NT2/D1 (cell line): Measurements from ENCODE around the gene TIMM17B.

ENCODE experiments used
- DNase-seq: peaks from one replicate; pipeline ENCODE4 v3.0.0-alpha.2; 2011; ENCODE audit warnings: low read depth, low spot score
- H3K27me3 ChIP-seq: 2 replicates; pipeline ENCODE4 v1.6.0; 2011; ENCODE audit warnings: mild to moderate bottlenecking; ENCODE audit not compliant: insufficient read length, insufficient read depth
- H3K36me3 ChIP-seq: 2 replicates; pipeline ENCODE4 v1.6.1; 2011; ENCODE audit warnings: mild to moderate bottlenecking, low read length, mixed read lengths; ENCODE audit not compliant: insufficient read depth, insufficient read length
- H3K4me1 ChIP-seq: 2 replicates; pipeline ENCODE4 v1.5.1; 2011; ENCODE audit not compliant: insufficient read depth, insufficient read length
- H3K4me3 ChIP-seq: 2 replicates; pipeline ENCODE4 v1.5.1; 2011; ENCODE audit warnings: low read depth; ENCODE audit not compliant: insufficient read length
- H3K9ac ChIP-seq: 2 replicates; pipeline ENCODE4 v1.6.0; 2011; ENCODE audit warnings: low read depth; ENCODE audit not compliant: insufficient read length
- H3K9me3 ChIP-seq: 2 replicates; pipeline ENCODE4 v1.5.1; 2011; ENCODE audit warnings: mild to moderate bottlenecking, low read length; ENCODE audit not compliant: insufficient read depth
- SUZ12 ChIP-seq: IDR thresholded peaks from 2 replicates; pipeline ENCODE4 v1.6.1; 2011; ENCODE audit not compliant: insufficient read length, insufficient read depth; ENCODE audit errors: extremely low read depth
- YY1 ChIP-seq: IDR thresholded peaks from 2 replicates; pipeline ENCODE4 v1.6.1; 2011; ENCODE audit not compliant: insufficient read length, insufficient read depth
- ZNF274 ChIP-seq: IDR thresholded peaks from 2 replicates; pipeline ENCODE4 v1.6.1; 2011; ENCODE audit warnings: mild to moderate bottlenecking, low read depth, low read length

TIMM17B gene

GRCh38 chrX:48908600-48908999, 11.0 kb upstream of the TIMM17B start:
- Histone ChIP-seq H3K4me3 (no peak overlapping the region), H3K9me3 (no peaks in the 10 kb centered on the region), H3K36me3 (peaks cover 59% of the 10 kb centered on the region), H3K9ac (no peak overlapping the region), H3K4me1 (peaks cover 5% of the 10 kb centered on the region), H3K27me3 (no peaks in the 10 kb centered on the region)
- TF ChIP-seq ZNF274 = no peak
- TF ChIP-seq YY1 = no peak
- TF ChIP-seq SUZ12 = no peak
- DNase-seq = no peak

GRCh38 chrX:48905090-48905790, 7.7 kb upstream of the TIMM17B start:
- TF ChIP-seq SUZ12 = no peak
- no peak for TF ChIP-seq ZNF274
- TF ChIP-seq YY1 = no peak
- no peak for DNase-seq
- no peak overlapping the region for H3K9ac ChIP-seq
- no peaks in the 10 kb centered on the region for H3K27me3 ChIP-seq
- peaks cover 3% of the 10 kb centered on the region for H3K4me1 ChIP-seq
- H3K36me3 ChIP-seq = peaks cover 78% of the 10 kb centered on the region
- H3K4me3 ChIP-seq = no peak overlapping the region
- no peaks in the 10 kb centered on the region for H3K9me3 ChIP-seq

GRCh38 chrX:48904626-48905025, 7.1 kb upstream of the TIMM17B start:
- Histone ChIP-seq H3K27me3 (no peaks in the 10 kb centered on the region), H3K4me1 (peaks cover under 1% of the 10 kb centered on the region), H3K4me3 (no peak overlapping the region), H3K9me3 (no peaks in the 10 kb centered on the region), H3K9ac (no peak overlapping the region), H3K36me3 (peaks cover 74% of the 10 kb centered on the region)
- no peak for DNase-seq
- no peak for TF ChIP-seq SUZ12
- no peak for TF ChIP-seq ZNF274
- no peak for TF ChIP-seq YY1

- Histone ChIP-seq H3K4me1 (no peaks in the 10 kb centered on the region), H3K36me3 (peaks cover 75% of the 10 kb centered on the region), H3K9me3 (no peaks in the 10 kb centered on the region), H3K9ac (no peak overlapping the region), H3K27me3 (no peaks in the 10 kb centered on the region), H3K4me3 (no peak overlapping the region)
- no peak for DNase-seq
- no peak for TF ChIP-seq YY1
- no peak for TF ChIP-seq SUZ12
- TF ChIP-seq ZNF274 = no peak
Observed at GRCh38 chrX:48904180-48904579, 6.6 kb upstream of the TIMM17B start.

- no peak overlapping the region for H3K4me3 ChIP-seq
- peaks cover 80% of the 10 kb centered on the region for H3K36me3 ChIP-seq
- peaks cover 2% of the 10 kb centered on the region for H3K4me1 ChIP-seq
- no peaks in the 10 kb centered on the region for H3K9me3 ChIP-seq
- no peak overlapping the region for H3K9ac ChIP-seq
- no peak for TF ChIP-seq ZNF274
- no peak for TF ChIP-seq SUZ12
- no peak for TF ChIP-seq YY1
- no peaks in the 10 kb centered on the region for H3K27me3 ChIP-seq
- DNase-seq = no peak
Observed at GRCh38 chrX:48903290-48903689, 5.7 kb upstream of the TIMM17B start.

- Histone ChIP-seq H3K9ac (no peak overlapping the region), H3K9me3 (no peaks in the 10 kb centered on the region), H3K4me1 (peaks cover 2% of the 10 kb centered on the region), H3K27me3 (no peaks in the 10 kb centered on the region), H3K36me3 (peaks cover 79% of the 10 kb centered on the region), H3K4me3 (no peak overlapping the region)
- no peak for DNase-seq
- no peak for TF ChIP-seq SUZ12
- no peak for TF ChIP-seq ZNF274
- no peak for TF ChIP-seq YY1
Observed at GRCh38 chrX:48902776-48903175, 5.2 kb upstream of the TIMM17B start.

GRCh38 chrX:48902135-48902534, 4.6 kb upstream of the TIMM17B start:
- no peak overlapping the region for H3K9ac ChIP-seq

GRCh38 chrX:48901069-48901468, 3.5 kb upstream of the TIMM17B start:
- Histone ChIP-seq H3K4me1 (peaks cover 2% of the 10 kb centered on the region), H3K9ac (no peak overlapping the region), H3K4me3 (no peak overlapping the region), H3K27me3 (no peaks in the 10 kb centered on the region), H3K36me3 (peaks cover 68% of the 10 kb centered on the region), H3K9me3 (no peaks in the 10 kb centered on the region)
- no peak for DNase-seq
- TF ChIP-seq ZNF274 (no peak), SUZ12 (no peak), YY1 (no peak)

More at GRCh38 chrX:48902135-48902534, 4.6 kb upstream of the TIMM17B start:
- no peak for TF ChIP-seq SUZ12
- no peak for TF ChIP-seq ZNF274
- no peak for TF ChIP-seq YY1
- H3K4me1 ChIP-seq = peaks cover 2% of the 10 kb centered on the region
- DNase-seq = no peak
- no peaks in the 10 kb centered on the region for H3K9me3 ChIP-seq
- H3K4me3 ChIP-seq = no peak overlapping the region
- peaks cover 75% of the 10 kb centered on the region for H3K36me3 ChIP-seq
- H3K27me3 ChIP-seq = no peaks in the 10 kb centered on the region
